LNCaP clone FGC (cell line): ENCODE measurements around the gene CASQ2.
"Not testable (repeated sequence)": the region's sequence is repeated elsewhere in the genome, so short reads cannot be mapped to it uniquely, and the experiment has no call there.

Experiments
- DNase-seq: peaks from one replicate; pipeline ENCODE4 v3.0.0-alpha.2; 2011; ENCODE audit warnings: low read depth
- H3K4me3 ChIP-seq: 2 replicates; pipeline ENCODE4 v1.5.1; 2011; ENCODE audit warnings: mild to moderate bottlenecking, low read depth, low read length, control low read depth
- TF ChIP-seq, protein P1 (sequence below): IDR thresholded peaks from 2 replicates; pipeline ENCODE4 v1.5.1; 2012; ENCODE audit warnings: mild to moderate bottlenecking; ENCODE audit not compliant: control insufficient read depth, insufficient read depth; ENCODE audit errors: extremely low read depth

CASQ2 gene

DNA sequence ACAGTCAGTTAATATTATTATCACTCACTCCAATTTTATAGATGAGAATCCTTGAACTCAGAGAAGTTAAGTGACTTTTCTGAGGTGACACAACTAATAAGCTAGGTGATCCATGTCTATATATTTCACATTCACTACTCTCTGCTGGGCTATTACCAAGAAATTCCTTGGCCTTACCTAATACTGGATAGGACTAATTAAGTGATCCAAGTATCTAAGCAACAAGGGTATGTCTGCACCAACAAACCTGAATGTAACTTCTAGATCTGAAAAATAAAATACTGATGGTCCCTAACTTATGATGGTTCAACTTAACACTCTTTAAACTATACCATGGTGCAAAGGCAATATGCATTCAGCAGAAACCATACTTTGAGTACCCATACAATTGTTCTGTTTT, 14.8 kb upstream of the CASQ2 start:
- DNase-seq = no peak
- TF ChIP-seq, protein P1, sequence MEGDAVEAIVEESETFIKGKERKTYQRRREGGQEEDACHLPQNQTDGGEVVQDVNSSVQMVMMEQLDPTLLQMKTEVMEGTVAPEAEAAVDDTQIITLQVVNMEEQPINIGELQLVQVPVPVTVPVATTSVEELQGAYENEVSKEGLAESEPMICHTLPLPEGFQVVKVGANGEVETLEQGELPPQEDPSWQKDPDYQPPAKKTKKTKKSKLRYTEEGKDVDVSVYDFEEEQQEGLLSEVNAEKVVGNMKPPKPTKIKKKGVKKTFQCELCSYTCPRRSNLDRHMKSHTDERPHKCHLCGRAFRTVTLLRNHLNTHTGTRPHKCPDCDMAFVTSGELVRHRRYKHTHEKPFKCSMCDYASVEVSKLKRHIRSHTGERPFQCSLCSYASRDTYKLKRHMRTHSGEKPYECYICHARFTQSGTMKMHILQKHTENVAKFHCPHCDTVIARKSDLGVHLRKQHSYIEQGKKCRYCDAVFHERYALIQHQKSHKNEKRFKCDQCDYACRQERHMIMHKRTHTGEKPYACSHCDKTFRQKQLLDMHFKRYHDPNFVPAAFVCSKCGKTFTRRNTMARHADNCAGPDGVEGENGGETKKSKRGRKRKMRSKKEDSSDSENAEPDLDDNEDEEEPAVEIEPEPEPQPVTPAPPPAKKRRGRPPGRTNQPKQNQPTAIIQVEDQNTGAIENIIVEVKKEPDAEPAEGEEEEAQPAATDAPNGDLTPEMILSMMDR = no peak
- no peak overlapping the region for H3K4me3 ChIP-seq

GRCh38 chr1:115782571-115783281, 14.2 kb upstream of the CASQ2 start:
- no peak overlapping the region for H3K4me3 ChIP-seq
- TF ChIP-seq, protein P1 = no peak
- no peak for DNase-seq

- no peak for DNase-seq
- no peak overlapping the region for H3K4me3 ChIP-seq
- TF ChIP-seq, protein P1 = no peak
Measured at GRCh38 chr1:115781851-115782250, 13.3 kb upstream of the CASQ2 start.

- TF ChIP-seq, protein P1 = no peak
- no peak for DNase-seq
- H3K4me3 ChIP-seq = no peak overlapping the region
Measured at GRCh38 chr1:115781343-115781742, 12.8 kb upstream of the CASQ2 start.

GRCh38 chr1:115780655-115781054, 12.1 kb upstream of the CASQ2 start:
- not testable (repeated sequence) for H3K4me3 ChIP-seq

GRCh38 chr1:115779075-115779474, 10.6 kb upstream of the CASQ2 start:
- DNase-seq, H3K4me3 ChIP-seq: not testable (repeated sequence)

More at GRCh38 chr1:115780655-115781054, 12.1 kb upstream of the CASQ2 start:
- DNase-seq = not testable (repeated sequence)

GRCh38 chr1:115771847-115772457, 3.4 kb upstream of the CASQ2 start:
- TF ChIP-seq, protein P1 = peak; percentile 80

More at GRCh38 chr1:115771847-115772457, 3.4 kb upstream of the CASQ2 start:
- DNase-seq = peak; percentile 61
- no peak overlapping the region for H3K4me3 ChIP-seq
